HG03469 (cell line): ENCODE measurements around the gene CST2.
"Not testable (repeated sequence)": the region's sequence is repeated elsewhere in the genome, so short reads cannot be mapped to it uniquely, and the experiment has no call there.

Source experiments
- ATAC-seq: cut with Tn5 transposase; IDR thresholded peaks from one replicate; pipeline ENCODE4 v1.9.1; 2021; ENCODE audit warnings: mild to moderate bottlenecking, moderate library complexity, moderate number of reproducible peaks; ENCODE audit not compliant: unreplicated experiment

Gene CST2

DNA sequence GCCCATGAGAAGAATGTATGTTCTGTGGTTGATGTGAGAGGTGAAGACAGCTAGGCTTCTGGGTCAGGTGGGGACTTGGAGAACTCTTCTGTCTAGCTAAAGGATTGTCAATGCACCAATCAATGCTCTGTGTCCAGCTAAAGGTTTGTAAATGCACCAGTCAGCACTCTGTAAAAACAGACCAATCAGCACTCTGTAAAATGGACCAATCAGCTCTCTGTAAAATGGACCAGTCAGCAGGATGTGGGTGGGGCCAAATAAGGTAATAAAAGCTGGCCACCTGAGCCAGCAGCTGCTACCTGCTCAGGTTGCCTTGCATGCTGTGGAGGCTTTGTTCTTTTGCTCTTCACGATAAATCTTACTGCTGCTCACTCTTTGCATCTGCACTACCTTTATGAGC is 15.0 kb downstream of the CST2 start:
- ATAC-seq, result not testable (repeated sequence)

GRCh38 chr20:23810349-23810748 is 16.2 kb downstream of the CST2 start:
- ATAC-seq, result not testable (repeated sequence)

DNA sequence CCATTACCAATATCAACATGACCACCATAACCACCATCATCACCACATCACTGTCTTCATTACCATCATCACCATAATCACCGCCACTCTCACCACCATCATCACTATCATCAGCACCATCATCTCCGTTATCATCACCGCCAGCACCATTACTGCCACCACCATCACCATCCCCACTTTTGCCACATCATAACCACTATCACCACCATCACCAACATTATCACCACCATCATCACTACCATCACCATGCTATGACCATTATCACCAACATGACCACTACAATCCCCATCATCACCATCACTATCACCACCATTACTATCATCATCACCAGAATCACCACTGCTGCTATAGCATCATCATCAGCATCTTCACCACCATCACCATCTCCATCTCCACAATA is 25.7 kb downstream of the CST2 start:
- ATAC-seq, result no peak

DNA sequence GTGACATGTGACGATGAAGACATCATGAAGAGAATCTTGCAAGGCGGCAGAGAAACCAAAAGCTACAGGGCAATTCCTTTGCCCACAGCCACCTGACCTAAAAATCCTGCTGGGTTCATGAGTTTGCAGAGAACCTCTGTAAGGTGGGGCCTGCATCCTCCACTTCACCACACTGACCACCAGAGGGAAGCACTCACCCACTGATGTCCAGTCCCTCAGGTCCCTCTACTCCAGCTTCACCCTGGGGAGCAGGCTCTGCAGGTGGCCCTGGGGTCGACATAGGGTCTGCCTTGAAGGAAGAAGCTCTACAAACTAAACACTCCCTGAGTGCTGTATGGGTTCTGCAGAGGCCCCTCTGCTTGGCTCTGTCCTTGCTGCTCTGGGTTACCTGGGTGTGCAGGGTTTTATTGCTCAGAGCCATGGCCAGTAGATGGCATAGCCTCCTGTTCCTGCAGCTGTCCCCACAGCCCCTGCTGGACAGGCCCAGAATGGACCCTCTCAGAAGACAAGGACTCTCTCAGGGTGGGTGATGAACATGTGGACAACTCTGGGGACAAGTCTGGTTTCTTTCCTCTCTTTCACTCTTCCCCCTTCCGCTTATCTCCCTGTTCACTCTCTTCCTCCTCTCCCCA is 27.2 kb downstream of the CST2 start:
- not testable (repeated sequence) for ATAC-seq

- ATAC-seq, result no peak
Observed at GRCh38 chr20:23795526-23795925, 31.0 kb downstream of the CST2 start.

DNA sequence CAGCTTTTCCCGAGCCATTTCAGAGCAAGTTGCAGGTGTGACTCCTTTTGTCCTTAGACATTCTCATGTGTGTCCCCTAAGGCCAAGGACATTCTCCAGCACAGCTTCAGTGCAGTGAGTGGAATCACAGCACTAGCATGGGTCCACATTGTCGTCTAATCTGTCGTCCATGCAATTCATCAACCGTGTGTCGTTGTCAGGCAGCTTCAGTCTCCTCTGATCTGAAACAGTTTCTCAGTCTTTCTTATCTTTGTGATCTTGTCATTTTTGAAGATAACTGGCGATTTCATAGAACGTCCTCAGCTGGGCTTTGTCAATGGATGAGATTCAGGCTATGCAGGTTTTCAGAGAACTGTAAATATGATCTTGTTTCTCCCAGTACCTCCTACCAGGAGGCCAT is 31.7 kb downstream of the CST2 start:
- ATAC-seq, result no peak

DNA sequence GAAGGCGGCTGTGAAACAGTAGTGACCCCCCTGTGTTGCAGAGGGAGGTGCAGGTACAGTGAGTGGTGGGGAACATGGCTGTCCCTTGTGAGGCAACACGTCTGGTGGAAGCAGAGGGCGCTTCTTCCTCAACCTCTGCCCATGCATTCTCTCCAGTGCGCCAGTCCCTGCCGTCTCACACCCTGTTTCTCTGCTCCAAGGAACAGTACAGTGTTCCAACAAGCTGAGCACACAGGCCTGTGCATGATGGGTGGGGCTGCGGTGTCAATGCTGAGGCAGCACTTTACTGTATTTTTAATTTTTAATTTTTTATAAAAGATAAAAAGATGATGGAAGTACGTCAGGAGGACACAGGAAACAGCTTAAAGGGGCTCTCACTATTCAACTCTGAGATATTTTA is 32.5 kb downstream of the CST2 start:
- ATAC-seq, result no peak

- no peak for ATAC-seq
Observed at GRCh38 chr20:23783447-23783846, 43.1 kb downstream of the CST2 start.

DNA sequence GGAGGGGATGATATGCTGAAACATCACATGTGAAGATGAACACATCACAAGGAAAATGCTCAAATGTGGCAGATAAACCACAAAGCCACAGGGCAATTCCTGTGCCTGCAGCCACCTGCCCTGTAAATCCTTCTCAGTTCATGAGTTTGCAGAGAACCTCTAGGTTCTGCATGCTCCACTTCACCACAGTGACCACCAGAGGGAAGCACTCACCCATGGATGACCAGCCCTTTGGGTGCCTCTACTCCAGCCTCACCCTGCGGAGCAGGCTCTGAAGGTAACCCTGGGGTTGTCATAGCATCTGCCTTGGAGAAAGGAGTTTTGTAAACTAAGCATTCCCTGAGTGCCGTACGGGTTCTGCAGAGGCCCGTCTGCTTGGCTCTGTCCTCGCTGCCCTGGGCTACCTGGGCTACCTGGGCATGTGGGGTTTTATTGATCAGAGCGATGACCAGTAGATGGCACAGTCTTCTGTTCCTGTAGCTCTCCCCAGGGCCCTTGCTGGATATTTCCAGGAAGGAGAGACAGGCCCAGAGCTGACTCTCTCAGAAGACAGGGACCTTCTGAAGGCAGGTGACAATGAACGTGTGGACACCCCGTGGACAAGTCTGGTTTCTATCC is 44.1 kb downstream of the CST2 start:
- ATAC-seq, result no peak

- ATAC-seq, result not testable (repeated sequence)
Observed at GRCh38 chr20:23778676-23779075, 47.9 kb downstream of the CST2 start.

GRCh38 chr20:23777380-23777779 is 49.1 kb downstream of the CST2 start:
- ATAC-seq, result not testable (repeated sequence)

DNA sequence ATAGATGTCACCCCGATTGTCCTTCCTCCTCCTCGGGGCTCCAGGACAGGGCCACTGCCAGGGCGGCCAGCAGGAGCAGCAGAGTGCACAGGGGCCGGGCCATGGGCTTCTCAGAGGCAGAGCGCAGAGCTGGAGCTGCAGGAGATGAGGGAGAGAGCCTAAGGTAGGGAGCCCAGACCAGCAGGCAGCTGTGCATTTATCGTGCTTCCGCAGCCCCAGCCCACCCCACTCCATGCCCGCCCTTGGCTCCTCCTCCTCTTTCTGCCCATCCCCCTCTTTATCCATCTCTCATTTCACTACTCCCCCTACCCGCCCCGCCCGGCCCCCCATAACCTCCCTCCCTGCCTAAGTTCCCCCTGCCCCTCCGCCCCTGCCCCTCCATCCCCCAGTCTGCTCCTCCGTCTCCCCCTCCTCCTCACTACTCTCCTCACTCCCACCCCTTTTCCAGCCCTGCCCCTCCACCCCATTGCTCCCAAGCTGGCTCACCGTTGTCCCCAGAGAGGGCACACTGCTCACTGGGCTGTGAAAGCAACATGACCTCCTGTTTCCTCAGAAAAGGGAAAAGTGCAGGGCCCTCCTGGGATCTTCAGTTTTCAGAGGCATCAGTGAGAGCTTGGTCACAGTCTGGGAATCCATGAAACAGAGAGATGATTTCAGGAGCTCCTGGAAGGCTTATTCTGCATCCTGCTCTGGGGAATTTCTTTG is 50.3 kb downstream of the CST2 start:
- ATAC-seq, result no peak

- no peak for ATAC-seq
Observed at GRCh38 chr20:23774081-23774480, 52.4 kb downstream of the CST2 start.
